Measurements from ENCODE around the gene C6. TPM values are rescaled to one million over a fixed set of nuclear protein-coding genes. Genes with fewer than 3 reads are reported as not detected.

Gene C6
- total RNA-seq, 6 experiments from 2014 or later, result 0.09 to 0.12 TPM; not detected in 4

DNA sequence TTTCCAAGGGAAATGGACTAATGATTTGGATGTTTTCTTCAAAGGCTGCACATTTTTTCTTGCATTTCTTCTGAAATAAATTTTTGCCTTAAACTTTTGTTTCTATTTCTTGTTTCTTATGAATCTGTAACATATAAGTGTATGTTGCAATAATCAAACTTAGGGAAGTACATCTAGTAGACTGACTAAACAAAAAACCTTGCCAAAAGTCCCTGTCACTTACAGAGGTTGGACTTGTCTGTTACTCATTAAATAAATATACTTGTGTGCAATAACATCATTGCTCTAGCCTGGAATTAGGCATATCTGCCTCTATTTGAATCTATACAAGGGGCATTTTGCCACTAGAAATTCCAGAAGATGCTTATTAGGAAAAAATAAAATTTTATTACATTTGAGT lies 56.6 kb downstream of the C6 start:
- peaks cover 35% of the 10 kb centered on the region for H3K4me1 Mint-ChIP-seq (ENCODE audit: low read depth)
- no peaks in the 10 kb centered on the region for H3K36me3 Mint-ChIP-seq (ENCODE audit: low read depth)
- no peaks in the 10 kb centered on the region; the same call in 1 of the 2 replicates for H3K9me3 Mint-ChIP-seq
- no peak overlapping the region for H3K4me3 Mint-ChIP-seq
- TF ChIP-seq, protein P1, sequence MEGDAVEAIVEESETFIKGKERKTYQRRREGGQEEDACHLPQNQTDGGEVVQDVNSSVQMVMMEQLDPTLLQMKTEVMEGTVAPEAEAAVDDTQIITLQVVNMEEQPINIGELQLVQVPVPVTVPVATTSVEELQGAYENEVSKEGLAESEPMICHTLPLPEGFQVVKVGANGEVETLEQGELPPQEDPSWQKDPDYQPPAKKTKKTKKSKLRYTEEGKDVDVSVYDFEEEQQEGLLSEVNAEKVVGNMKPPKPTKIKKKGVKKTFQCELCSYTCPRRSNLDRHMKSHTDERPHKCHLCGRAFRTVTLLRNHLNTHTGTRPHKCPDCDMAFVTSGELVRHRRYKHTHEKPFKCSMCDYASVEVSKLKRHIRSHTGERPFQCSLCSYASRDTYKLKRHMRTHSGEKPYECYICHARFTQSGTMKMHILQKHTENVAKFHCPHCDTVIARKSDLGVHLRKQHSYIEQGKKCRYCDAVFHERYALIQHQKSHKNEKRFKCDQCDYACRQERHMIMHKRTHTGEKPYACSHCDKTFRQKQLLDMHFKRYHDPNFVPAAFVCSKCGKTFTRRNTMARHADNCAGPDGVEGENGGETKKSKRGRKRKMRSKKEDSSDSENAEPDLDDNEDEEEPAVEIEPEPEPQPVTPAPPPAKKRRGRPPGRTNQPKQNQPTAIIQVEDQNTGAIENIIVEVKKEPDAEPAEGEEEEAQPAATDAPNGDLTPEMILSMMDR (IDR thresholded peaks at IDR 0.05), result no peak
- no peak for DNase-seq
- H3K27ac Mint-ChIP-seq, result no peak overlapping the region
- H3K27me3 Mint-ChIP-seq (ENCODE audit: insufficient read depth), result no peaks in the 10 kb centered on the region

DNA sequence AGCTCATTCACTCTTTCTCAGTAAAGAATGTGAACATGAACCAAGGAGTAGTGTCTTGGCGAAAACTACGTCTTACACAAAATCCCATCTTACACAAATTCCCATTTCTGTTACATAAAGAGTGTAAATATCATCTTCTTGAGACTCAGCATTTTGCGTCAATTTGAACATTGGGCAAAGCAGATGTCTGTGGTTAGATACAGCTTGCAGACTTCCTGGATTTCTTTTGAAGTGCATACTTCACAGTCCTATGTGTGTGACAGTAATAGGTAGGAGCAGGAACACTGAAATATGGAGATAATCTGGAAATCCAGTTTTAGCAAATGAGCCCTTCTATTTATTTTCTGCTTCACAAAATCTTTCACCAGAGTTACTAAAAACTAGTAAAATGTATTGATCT lies 58.8 kb downstream of the C6 start:
- H3K9me3 Mint-ChIP-seq, result no peaks in the 10 kb centered on the region; the same call in 1 of the 2 replicates
- H3K4me1 Mint-ChIP-seq (ENCODE audit: low read depth), result peaks cover 16% of the 10 kb centered on the region; the same call in 1 of the 2 replicates
- no peaks in the 10 kb centered on the region for H3K36me3 Mint-ChIP-seq (ENCODE audit: low read depth)
- H3K27me3 Mint-ChIP-seq (ENCODE audit: insufficient read depth), result peaks cover 3% of the 10 kb centered on the region
- TF ChIP-seq, protein P1 (IDR thresholded peaks at IDR 0.05), result no peak
- DNase-seq, result no peak
- no peak overlapping the region for H3K4me3 Mint-ChIP-seq
- H3K27ac Mint-ChIP-seq, result no peak overlapping the region

DNA sequence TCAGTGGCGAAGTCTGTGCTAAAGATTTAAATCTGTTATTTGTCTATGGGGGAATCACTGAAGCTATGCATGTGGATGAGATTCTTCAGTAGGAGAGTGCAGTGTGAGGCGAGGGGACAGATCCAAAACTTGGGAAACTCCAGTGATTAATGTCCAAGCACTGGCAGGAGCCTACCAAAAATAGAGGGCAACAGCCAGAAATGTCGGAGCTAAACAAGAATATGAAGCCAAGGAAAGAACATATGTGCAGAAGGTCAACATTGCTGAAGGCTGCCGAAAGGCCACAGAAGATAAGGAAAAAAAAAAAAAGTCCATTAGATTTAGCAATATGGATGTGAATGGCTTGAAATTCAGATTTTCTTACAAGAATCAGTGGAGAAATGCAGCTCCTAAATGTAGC lies 61.8 kb downstream of the C6 start:
- Mint-ChIP-seq H3K27ac (no peak overlapping the region), H3K36me3 (ENCODE audit: low read depth) (no peaks in the 10 kb centered on the region), H3K9me3 (no peaks in the 10 kb centered on the region; the same call in 1 of the 2 replicates), H3K27me3 (ENCODE audit: insufficient read depth) (peaks cover 3% of the 10 kb centered on the region), H3K4me1 (ENCODE audit: low read depth) (peaks cover 8% of the 10 kb centered on the region; the same call in 1 of the 2 replicates), H3K4me3 (no peak overlapping the region)
- TF ChIP-seq, protein P1 (IDR thresholded peaks at IDR 0.05), result no peak
- DNase-seq, result no peak

DNA sequence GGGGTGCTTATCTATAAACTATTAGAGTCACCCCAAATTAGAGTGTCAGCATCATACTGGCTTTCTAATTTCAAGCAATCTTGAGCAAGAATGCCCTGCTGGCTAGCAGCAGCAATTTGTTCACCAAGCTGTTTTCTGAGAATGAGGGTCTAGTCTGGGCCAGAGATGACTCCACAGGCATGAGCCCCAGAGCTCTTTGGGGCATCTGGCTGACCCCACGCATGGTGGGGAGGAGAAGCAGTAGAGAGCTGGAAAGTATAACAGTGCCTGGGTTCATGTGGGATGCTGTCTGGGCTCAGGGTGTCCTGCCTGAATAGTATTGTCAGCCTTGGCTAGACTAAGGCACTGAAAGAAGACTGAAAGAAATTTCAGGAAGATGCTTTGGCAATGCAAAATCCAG lies 64.9 kb downstream of the C6 start:
- Mint-ChIP-seq H3K9me3 (no peaks in the 10 kb centered on the region), H3K27ac (no peak overlapping the region), H3K36me3 (ENCODE audit: low read depth) (no peaks in the 10 kb centered on the region), H3K27me3 (ENCODE audit: insufficient read depth) (peaks cover 3% of the 10 kb centered on the region), H3K4me3 (no peak overlapping the region), H3K4me1 (ENCODE audit: low read depth) (no peaks in the 10 kb centered on the region)
- DNase-seq, result no peak
- TF ChIP-seq, protein P1 (IDR thresholded peaks at IDR 0.05), result no peak

DNA sequence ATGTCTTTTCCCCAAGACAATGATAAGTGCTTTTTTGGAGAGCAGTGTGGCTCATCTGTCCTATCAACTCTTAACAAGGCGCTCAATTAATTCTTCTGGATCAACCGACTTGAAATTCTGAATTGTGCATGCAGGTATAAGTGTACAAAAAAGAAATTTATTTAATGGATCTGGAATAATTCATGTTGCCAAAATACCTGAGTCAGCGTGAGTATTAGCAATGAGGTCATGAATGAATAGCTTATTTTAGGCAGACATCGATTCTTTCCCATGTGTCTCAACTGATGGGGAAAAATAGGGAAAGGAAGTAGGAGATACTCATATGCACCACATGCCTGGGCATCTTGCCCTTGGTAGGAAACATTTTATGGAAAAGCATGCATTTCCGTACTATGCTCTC lies 68.0 kb downstream of the C6 start:
- no peak overlapping the region for H3K27ac Mint-ChIP-seq
- TF ChIP-seq, protein P1 (IDR thresholded peaks at IDR 0.05), result no peak
- H3K9me3 Mint-ChIP-seq, result no peaks in the 10 kb centered on the region
- no peaks in the 10 kb centered on the region for H3K27me3 Mint-ChIP-seq (ENCODE audit: insufficient read depth)
- H3K36me3 Mint-ChIP-seq (ENCODE audit: low read depth), result no peaks in the 10 kb centered on the region
- no peaks in the 10 kb centered on the region for H3K4me1 Mint-ChIP-seq (ENCODE audit: low read depth)
- H3K4me3 Mint-ChIP-seq, result no peak overlapping the region
- no peak for DNase-seq

All from HFFc6 (cell line).